ENCODE measurements around the gene UGT1A6.

Gene UGT1A6

GRCh38 chr2:233799087-233799665 lies 106.5 kb downstream of the UGT1A6 start:
- Histone ChIP-seq H3K79me2 (ENCODE audit: insufficient read depth, low read length) (no peaks in the 10 kb centered on the region), H3K27me3 (ENCODE audit: insufficient read depth, low read length) (no peaks in the 10 kb centered on the region), H3K36me3 (ENCODE audit: insufficient read depth, low read length) (no peaks in the 10 kb centered on the region), H3K4me3 (ENCODE audit: low read depth, low read length, poor library complexity, severe bottlenecking) (no peak overlapping the region), H3K9ac (ENCODE audit: low read length) (no peak overlapping the region), H3K4me1 (ENCODE audit: insufficient read depth, low read length, severe bottlenecking) (peaks cover 3% of the 10 kb centered on the region), H3K4me2 (ENCODE audit: low read length) (no peak overlapping the region), H3F3A (ENCODE audit: insufficient read depth, low read length) (no peaks in the 10 kb centered on the region), H4K20me1 (ENCODE audit: insufficient read depth, low read length) (no peaks in the 10 kb centered on the region), H3K9me3 (ENCODE audit: low read length) (no peaks in the 10 kb centered on the region), H3K27ac (ENCODE audit: low read depth, low read length, poor library complexity, severe bottlenecking) (no peak overlapping the region), H3K9me2 (ENCODE audit: low read depth, low read length) (no peaks in the 10 kb centered on the region), H2AFZ (ENCODE audit: low read length) (no peak overlapping the region)
- TF ChIP-seq CTCF (IDR thresholded peaks at IDR 0.05; ENCODE audit: low read length) (no peak), EZH2 (IDR thresholded peaks at IDR 0.05; ENCODE audit: borderline replicate concordance, low read length) (no peak)

- no peaks in the 10 kb centered on the region for H3K79me2 ChIP-seq (ENCODE audit: insufficient read depth, low read length)
- no peaks in the 10 kb centered on the region for H3K9me2 ChIP-seq (ENCODE audit: low read depth, low read length)
- H3K4me3 ChIP-seq (ENCODE audit: low read depth, low read length, poor library complexity, severe bottlenecking) = no peak overlapping the region
- H3F3A ChIP-seq (ENCODE audit: insufficient read depth, low read length) = no peaks in the 10 kb centered on the region
- no peak overlapping the region for H2AFZ ChIP-seq (ENCODE audit: low read length)
- no peak overlapping the region for H3K9ac ChIP-seq (ENCODE audit: low read length)
- H3K27me3 ChIP-seq (ENCODE audit: insufficient read depth, low read length) = no peaks in the 10 kb centered on the region
- H3K36me3 ChIP-seq (ENCODE audit: insufficient read depth, low read length) = no peaks in the 10 kb centered on the region
- no peak overlapping the region for H3K27ac ChIP-seq (ENCODE audit: low read depth, low read length, poor library complexity, severe bottlenecking)
- H3K4me1 ChIP-seq (ENCODE audit: insufficient read depth, low read length, severe bottlenecking) = no peaks in the 10 kb centered on the region
- no peaks in the 10 kb centered on the region for H3K9me3 ChIP-seq (ENCODE audit: low read length)
- no peak overlapping the region for H3K4me2 ChIP-seq (ENCODE audit: low read length)
- H4K20me1 ChIP-seq (ENCODE audit: insufficient read depth, low read length) = no peaks in the 10 kb centered on the region
- TF ChIP-seq CTCF (IDR thresholded peaks at IDR 0.05; ENCODE audit: low read length) (no peak), EZH2 (IDR thresholded peaks at IDR 0.05; ENCODE audit: borderline replicate concordance, low read length) (no peak)
These were observed 107.0 kb downstream of the UGT1A6 start for GRCh38 chr2:233799716-233800115.

- no peak for TF ChIP-seq EZH2 (IDR thresholded peaks at IDR 0.05; ENCODE audit: borderline replicate concordance, low read length)
- TF ChIP-seq CTCF (IDR thresholded peaks at IDR 0.05; ENCODE audit: low read length) = no peak
- Histone ChIP-seq H3K9me3 (ENCODE audit: low read length) (no peaks in the 10 kb centered on the region), H3K4me1 (ENCODE audit: insufficient read depth, low read length, severe bottlenecking) (no peaks in the 10 kb centered on the region), H3F3A (ENCODE audit: insufficient read depth, low read length) (no peaks in the 10 kb centered on the region), H2AFZ (ENCODE audit: low read length) (no peak overlapping the region), H3K79me2 (ENCODE audit: insufficient read depth, low read length) (no peaks in the 10 kb centered on the region), H3K4me3 (ENCODE audit: low read depth, low read length, poor library complexity, severe bottlenecking) (no peak overlapping the region), H3K27ac (ENCODE audit: low read depth, low read length, poor library complexity, severe bottlenecking) (no peak overlapping the region), H3K36me3 (ENCODE audit: insufficient read depth, low read length) (no peaks in the 10 kb centered on the region), H3K27me3 (ENCODE audit: insufficient read depth, low read length) (no peaks in the 10 kb centered on the region), H4K20me1 (ENCODE audit: insufficient read depth, low read length) (no peaks in the 10 kb centered on the region), H3K9ac (ENCODE audit: low read length) (no peak overlapping the region), H3K4me2 (ENCODE audit: low read length) (no peak overlapping the region), H3K9me2 (ENCODE audit: low read depth, low read length) (no peaks in the 10 kb centered on the region)
These were observed 107.5 kb downstream of the UGT1A6 start for GRCh38 chr2:233800208-233800607.
